Measurements from ENCODE around the gene HIGD2A.

The HIGD2A gene

GRCh38 chr5:176410486-176411180 lies 22.1 kb downstream of the HIGD2A start:
- no peak overlapping the region for H3K4me3 ChIP-seq (ENCODE audit: low read depth, low read length)
- no peaks in the 10 kb centered on the region for H3K4me1 ChIP-seq (ENCODE audit: control insufficient read depth, insufficient read depth, low read length)
- no peak overlapping the region for H3K27ac ChIP-seq (ENCODE audit: low read depth, low read length)
- no peaks in the 10 kb centered on the region for H3K9me3 ChIP-seq (ENCODE audit: control insufficient read depth, insufficient read depth, low read length)
- no peak overlapping the region for H3K9ac ChIP-seq (ENCODE audit: low read depth, low read length)
- H3K36me3 ChIP-seq (ENCODE audit: control insufficient read depth, insufficient read depth, low read length): peaks cover 3% of the 10 kb centered on the region; the same call in 1 of the 2 replicates
- no peaks in the 10 kb centered on the region for H3K27me3 ChIP-seq (ENCODE audit: control insufficient read depth, insufficient read depth, low read length)

- no peak overlapping the region for H3K9ac ChIP-seq (ENCODE audit: low read depth, low read length)
- no peak overlapping the region for H3K4me3 ChIP-seq (ENCODE audit: low read depth, low read length)
- peaks cover 3% of the 10 kb centered on the region; the same call in 1 of the 2 replicates for H3K36me3 ChIP-seq (ENCODE audit: control insufficient read depth, insufficient read depth, low read length)
- H3K9me3 ChIP-seq (ENCODE audit: control insufficient read depth, insufficient read depth, low read length): no peaks in the 10 kb centered on the region
- peaks cover 4% of the 10 kb centered on the region for H3K27me3 ChIP-seq (ENCODE audit: control insufficient read depth, insufficient read depth, low read length)
- H3K4me1 ChIP-seq (ENCODE audit: control insufficient read depth, insufficient read depth, low read length): no peaks in the 10 kb centered on the region
- H3K27ac ChIP-seq (ENCODE audit: low read depth, low read length): no peak overlapping the region
Observed at GRCh38 chr5:176412517-176413254, 24.1 kb downstream of the HIGD2A start.

GRCh38 chr5:176413255-176413565 lies 24.7 kb downstream of the HIGD2A start:
- Histone ChIP-seq H3K36me3 (ENCODE audit: control insufficient read depth, insufficient read depth, low read length) (peaks cover 3% of the 10 kb centered on the region; the same call in 1 of the 2 replicates), H3K9ac (ENCODE audit: low read depth, low read length) (no peak overlapping the region), H3K4me3 (ENCODE audit: low read depth, low read length) (no peak overlapping the region), H3K9me3 (ENCODE audit: control insufficient read depth, insufficient read depth, low read length) (no peaks in the 10 kb centered on the region; the same call in 1 of the 2 replicates), H3K27ac (ENCODE audit: low read depth, low read length) (no peak overlapping the region), H3K27me3 (ENCODE audit: control insufficient read depth, insufficient read depth, low read length) (peaks cover 4% of the 10 kb centered on the region), H3K4me1 (ENCODE audit: control insufficient read depth, insufficient read depth, low read length) (no peaks in the 10 kb centered on the region)

- Histone ChIP-seq H3K4me3 (ENCODE audit: low read depth, low read length) (no peak overlapping the region), H3K9ac (ENCODE audit: low read depth, low read length) (no peak overlapping the region), H3K27me3 (ENCODE audit: control insufficient read depth, insufficient read depth, low read length) (peaks cover 4% of the 10 kb centered on the region), H3K4me1 (ENCODE audit: control insufficient read depth, insufficient read depth, low read length) (no peaks in the 10 kb centered on the region), H3K9me3 (ENCODE audit: control insufficient read depth, insufficient read depth, low read length) (peaks cover under 1% of the 10 kb centered on the region; the same call in 1 of the 2 replicates), H3K27ac (ENCODE audit: low read depth, low read length) (no peak overlapping the region), H3K36me3 (ENCODE audit: control insufficient read depth, insufficient read depth, low read length) (peaks cover 3% of the 10 kb centered on the region; the same call in 1 of the 2 replicates)
Observed at GRCh38 chr5:176413709-176414191, 25.2 kb downstream of the HIGD2A start.

GRCh38 chr5:176414704-176415103 lies 26.2 kb downstream of the HIGD2A start:
- H3K9me3 ChIP-seq (ENCODE audit: control insufficient read depth, insufficient read depth, low read length): peaks cover 2% of the 10 kb centered on the region; the same call in 1 of the 2 replicates
- no peak overlapping the region for H3K27ac ChIP-seq (ENCODE audit: low read depth, low read length)
- peaks cover 3% of the 10 kb centered on the region; the same call in 1 of the 2 replicates for H3K36me3 ChIP-seq (ENCODE audit: control insufficient read depth, insufficient read depth, low read length)
- H3K9ac ChIP-seq (ENCODE audit: low read depth, low read length): no peak overlapping the region
- H3K4me1 ChIP-seq (ENCODE audit: control insufficient read depth, insufficient read depth, low read length): no peaks in the 10 kb centered on the region
- no peak overlapping the region for H3K4me3 ChIP-seq (ENCODE audit: low read depth, low read length)
- peaks cover 4% of the 10 kb centered on the region for H3K27me3 ChIP-seq (ENCODE audit: control insufficient read depth, insufficient read depth, low read length)

GRCh38 chr5:176415240-176415951 lies 26.8 kb downstream of the HIGD2A start:
- Histone ChIP-seq H3K9ac (ENCODE audit: low read depth, low read length) (no peak overlapping the region), H3K4me1 (ENCODE audit: control insufficient read depth, insufficient read depth, low read length) (no peaks in the 10 kb centered on the region), H3K9me3 (ENCODE audit: control insufficient read depth, insufficient read depth, low read length) (peaks cover 6% of the 10 kb centered on the region), H3K36me3 (ENCODE audit: control insufficient read depth, insufficient read depth, low read length) (no peaks in the 10 kb centered on the region), H3K27ac (ENCODE audit: low read depth, low read length) (no peak overlapping the region), H3K27me3 (ENCODE audit: control insufficient read depth, insufficient read depth, low read length) (peaks cover 4% of the 10 kb centered on the region), H3K4me3 (ENCODE audit: low read depth, low read length) (peak overlapping the region; percentile 77)

- peak within 1 kb of the TSS; percentile 64 for H3K9ac ChIP-seq (ENCODE audit: low read depth, low read length)
- H3K27ac ChIP-seq (ENCODE audit: low read depth, low read length): peak within 1 kb of the TSS; percentile 26
- no peaks in the 10 kb centered on the region for H3K4me1 ChIP-seq (ENCODE audit: control insufficient read depth, insufficient read depth, low read length)
- H3K4me3 ChIP-seq (ENCODE audit: low read depth, low read length): peak within 1 kb of the TSS; percentile 77
- H3K36me3 ChIP-seq (ENCODE audit: control insufficient read depth, insufficient read depth, low read length): no peaks in the 10 kb centered on the region
- H3K9me3 ChIP-seq (ENCODE audit: control insufficient read depth, insufficient read depth, low read length): peaks cover 13% of the 10 kb centered on the region
- H3K27me3 ChIP-seq (ENCODE audit: control insufficient read depth, insufficient read depth, low read length): peaks cover 4% of the 10 kb centered on the region
Observed at GRCh38 chr5:176415952-176416924, 27.7 kb downstream of the HIGD2A start, which contains the start of gene CLTB. Gene CLTB, minus strand, starts transcription at chr5:176416539. Its CDS starts 176 bp downstream, at chr5:176416363.

- H3K27me3 ChIP-seq (ENCODE audit: control insufficient read depth, insufficient read depth, low read length): peaks cover 4% of the 10 kb centered on the region
- no peaks in the 10 kb centered on the region for H3K4me1 ChIP-seq (ENCODE audit: control insufficient read depth, insufficient read depth, low read length)
- H3K27ac ChIP-seq (ENCODE audit: low read depth, low read length): no peak overlapping the region
- no peak overlapping the region for H3K9ac ChIP-seq (ENCODE audit: low read depth, low read length)
- peaks cover 17% of the 10 kb centered on the region for H3K9me3 ChIP-seq (ENCODE audit: control insufficient read depth, insufficient read depth, low read length)
- no peaks in the 10 kb centered on the region for H3K36me3 ChIP-seq (ENCODE audit: control insufficient read depth, insufficient read depth, low read length)
- peak overlapping the region; percentile 77 for H3K4me3 ChIP-seq (ENCODE audit: low read depth, low read length)
Observed at GRCh38 chr5:176416965-176417364, 28.4 kb downstream of the HIGD2A start.

GRCh38 chr5:176418251-176418650 lies 29.7 kb downstream of the HIGD2A start:
- no peaks in the 10 kb centered on the region for H3K4me1 ChIP-seq (ENCODE audit: control insufficient read depth, insufficient read depth, low read length)
- no peaks in the 10 kb centered on the region for H3K36me3 ChIP-seq (ENCODE audit: control insufficient read depth, insufficient read depth, low read length)
- peaks cover 4% of the 10 kb centered on the region for H3K27me3 ChIP-seq (ENCODE audit: control insufficient read depth, insufficient read depth, low read length)
- H3K4me3 ChIP-seq (ENCODE audit: low read depth, low read length): no peak overlapping the region
- H3K27ac ChIP-seq (ENCODE audit: low read depth, low read length): no peak overlapping the region
- peaks cover 22% of the 10 kb centered on the region for H3K9me3 ChIP-seq (ENCODE audit: control insufficient read depth, insufficient read depth, low read length)
- no peak overlapping the region for H3K9ac ChIP-seq (ENCODE audit: low read depth, low read length)

- no peaks in the 10 kb centered on the region for H3K36me3 ChIP-seq (ENCODE audit: control insufficient read depth, insufficient read depth, low read length)
- no peak overlapping the region for H3K27ac ChIP-seq (ENCODE audit: low read depth, low read length)
- no peaks in the 10 kb centered on the region for H3K4me1 ChIP-seq (ENCODE audit: control insufficient read depth, insufficient read depth, low read length)
- H3K27me3 ChIP-seq (ENCODE audit: control insufficient read depth, insufficient read depth, low read length): peaks cover 4% of the 10 kb centered on the region
- H3K9ac ChIP-seq (ENCODE audit: low read depth, low read length): no peak overlapping the region
- peaks cover 22% of the 10 kb centered on the region for H3K9me3 ChIP-seq (ENCODE audit: control insufficient read depth, insufficient read depth, low read length)
- no peak overlapping the region for H3K4me3 ChIP-seq (ENCODE audit: low read depth, low read length)
Observed at GRCh38 chr5:176420086-176420485, 31.5 kb downstream of the HIGD2A start.

All from HUES48 (cell line).